ENCODE results near the gene PTPRG. TPM values are rescaled to one million over a fixed set of nuclear protein-coding genes. Genes with fewer than 3 reads are reported as not detected.

PTPRG gene
- polyA plus RNA-seq, 3 donors = not detected

GRCh38 chr3:62312201-62312600, 750.8 kb downstream of the PTPRG start:
- Histone ChIP-seq H4K20me1 (ENCODE audit: insufficient read depth, low read length) (no peaks in the 10 kb centered on the region), H3K9ac (ENCODE audit: insufficient read depth, low read length, poor library complexity, severe bottlenecking) (no peak overlapping the region), H3K79me2 (ENCODE audit: insufficient read depth, low read length) (no peaks in the 10 kb centered on the region), H3K36me3 (replicated peaks in 1 of 2; ENCODE audit: control insufficient read depth in 1 of 2, insufficient read depth in 2 of 2, low read length in 2 of 2) (no peaks in the 10 kb centered on the region), H3K27ac (ENCODE audit: low read depth in 1 of 2, low read length in 2 of 2) (no peak overlapping the region), H3K4me1 (ENCODE audit: control insufficient read depth in 1 of 2, insufficient read depth in 2 of 2, low read length in 2 of 2) (no peaks in the 10 kb centered on the region), H3K4me2 (replicated peaks; ENCODE audit: extremely low read depth, low read length, poor library complexity, severe bottlenecking) (no peak overlapping the region), H3K4me3 (replicated peaks in 1 of 3; ENCODE audit: low read depth in 2 of 3, low read length in 3 of 3) (no peak overlapping the region), H3K9me3 (replicated peaks in 1 of 2; ENCODE audit: control insufficient read depth in 1 of 2, insufficient read depth in 1 of 2, low read length in 2 of 2) (no peaks in the 10 kb centered on the region), H3K27me3 (ENCODE audit: control insufficient read depth in 2 of 2, insufficient read depth in 2 of 2, low read length in 2 of 2) (peaks cover 0 to under 1% of the 10 kb centered on the region in 2 donors), H2AFZ (ENCODE audit: insufficient read depth, low read depth, low read length, poor library complexity, severe bottlenecking) (no peak overlapping the region)
- Mint-ChIP-seq H3K4me3 (no peak overlapping the region), H3K27ac (no peak overlapping the region), H3K27me3 (ENCODE audit: low read depth in 3 of 3) (peaks cover 2 to 12% (median 2%) of the 10 kb centered on the region in 3 donors), H3K4me1 (no peaks in the 10 kb centered on the region), H3K9me3 (no peaks in the 10 kb centered on the region), H3K36me3 (no peaks in the 10 kb centered on the region)
- TF ChIP-seq CTCF (IDR thresholded peaks at IDR 0.05) = no peak
- no CpG with 5 or more reads among the region's 1 CpG for WGBS (ENCODE audit: insufficient coverage)
- intact Hi-C loops (cut with micrococcal nuclease) = no loop called here
- no peak for DNase-seq

- Histone ChIP-seq H3K4me3 (replicated peaks in 1 of 3; ENCODE audit: low read depth in 2 of 3, low read length in 3 of 3) (no peak overlapping the region), H4K20me1 (ENCODE audit: insufficient read depth, low read length) (no peaks in the 10 kb centered on the region), H3K4me2 (replicated peaks; ENCODE audit: extremely low read depth, low read length, poor library complexity, severe bottlenecking) (no peak overlapping the region), H3K4me1 (ENCODE audit: control insufficient read depth in 1 of 2, insufficient read depth in 2 of 2, low read length in 2 of 2) (peaks cover 10 to 16% of the 10 kb centered on the region in 2 donors), H3K27me3 (ENCODE audit: control insufficient read depth in 2 of 2, insufficient read depth in 2 of 2, low read length in 2 of 2) (peaks cover 7 to 24% of the 10 kb centered on the region in 2 donors), H3K9me3 (replicated peaks in 1 of 2; ENCODE audit: control insufficient read depth in 1 of 2, insufficient read depth in 1 of 2, low read length in 2 of 2) (peaks cover 10 to 18% of the 10 kb centered on the region in 2 donors), H3K27ac (ENCODE audit: low read depth in 1 of 2, low read length in 2 of 2) (no peak overlapping the region), H3K9ac (ENCODE audit: insufficient read depth, low read length, poor library complexity, severe bottlenecking) (no peak overlapping the region), H3K36me3 (replicated peaks in 1 of 2; ENCODE audit: control insufficient read depth in 1 of 2, insufficient read depth in 2 of 2, low read length in 2 of 2) (no peaks in the 10 kb centered on the region), H2AFZ (ENCODE audit: insufficient read depth, low read depth, low read length, poor library complexity, severe bottlenecking) (no peak overlapping the region), H3K79me2 (ENCODE audit: insufficient read depth, low read length) (no peaks in the 10 kb centered on the region)
- DNase-seq = no peak
- Mint-ChIP-seq H3K27me3 (ENCODE audit: low read depth in 3 of 3) (peaks cover 16 to 26% (median 17%) of the 10 kb centered on the region in 3 donors), H3K27ac (no peak overlapping the region), H3K4me1 (peaks cover 14% of the 10 kb centered on the region), H3K9me3 (peaks cover 6 to 21% (median 15%) of the 10 kb centered on the region in 7 donors), H3K36me3 (no peaks in the 10 kb centered on the region), H3K4me3 (no peak overlapping the region)
- TF ChIP-seq CTCF (IDR thresholded peaks at IDR 0.05) = no peak
- intact Hi-C loops (cut with micrococcal nuclease) = no loop called here
- no CpG with 5 or more reads among the region's 1 CpG for WGBS (ENCODE audit: insufficient coverage)
These were observed 755.2 kb downstream of the PTPRG start for GRCh38 chr3:62316525-62316924.
